ENCODE measurements around the gene PAQR6.
A peak's percentile ranks its signal among the peaks of the same experiment; 100 is the strongest.

The PAQR6 gene

GRCh38 chr1:156247460-156248322 is at the start of gene PAQR6:
Gene PAQR6 (minus strand): TSS chr1:156248056. CDS start chr1:156246731, 1,325 bp downstream.
- DNase-seq (ENCODE audit: low spot score), result no peak

- DNase-seq (ENCODE audit: low spot score), result peak; percentile 72
Measured at GRCh38 chr1:156295391-156295947, 47.6 kb upstream of the PAQR6 start, which contains the start of gene GLMP. Gene GLMP (minus strand): TSS chr1:156295679. CDS start chr1:156295645, 34 bp downstream.

- no peak for DNase-seq (ENCODE audit: low spot score)
Measured at GRCh38 chr1:156293895-156294294, 46.0 kb upstream of the PAQR6 start.

GRCh38 chr1:156293098-156293434 is 45.2 kb upstream of the PAQR6 start:
- no peak for DNase-seq (ENCODE audit: low spot score)

- DNase-seq (ENCODE audit: low spot score), result no peak
Measured at GRCh38 chr1:156291226-156292061, 43.6 kb upstream of the PAQR6 start.

- no peak for DNase-seq (ENCODE audit: low spot score)
Measured at GRCh38 chr1:156289857-156290256, 42.0 kb upstream of the PAQR6 start.

GRCh38 chr1:156286061-156286460 is 38.2 kb upstream of the PAQR6 start:
- DNase-seq (ENCODE audit: low spot score), result no peak

- no peak for DNase-seq (ENCODE audit: low spot score)
Measured at GRCh38 chr1:156285437-156285836, 37.6 kb upstream of the PAQR6 start.

- DNase-seq (ENCODE audit: low spot score), result no peak
Measured at GRCh38 chr1:156284757-156285156, 36.9 kb upstream of the PAQR6 start.

GRCh38 chr1:156284112-156284511 is 36.3 kb upstream of the PAQR6 start, which contains the start of gene TMEM79:
Gene TMEM79 (plus strand): TSS chr1:156284325. CDS start chr1:156285227, 902 bp downstream.
- no peak for DNase-seq (ENCODE audit: low spot score)

- DNase-seq (ENCODE audit: low spot score), result no peak
Measured at GRCh38 chr1:156283521-156283920, 35.7 kb upstream of the PAQR6 start.

GRCh38 chr1:156282479-156283222 is 34.8 kb upstream of the PAQR6 start, which contains the start of gene SMG5:
Gene SMG5 (minus strand): TSS chr1:156282825. CDS start chr1:156282680, 145 bp downstream.
- peak; percentile 98 for DNase-seq (ENCODE audit: low spot score)

GRCh38 chr1:156281693-156282478 is 34.0 kb upstream of the PAQR6 start:
- peak; percentile 70 for DNase-seq (ENCODE audit: low spot score)

GRCh38 chr1:156281281-156281680 is 33.4 kb upstream of the PAQR6 start:
- no peak for DNase-seq (ENCODE audit: low spot score)

- DNase-seq (ENCODE audit: low spot score), result no peak
Measured at GRCh38 chr1:156279837-156280236, 32.0 kb upstream of the PAQR6 start.

GRCh38 chr1:156276966-156277381 is 29.1 kb upstream of the PAQR6 start:
- DNase-seq (ENCODE audit: low spot score), result no peak

GRCh38 chr1:156276532-156276931 is 28.7 kb upstream of the PAQR6 start:
- DNase-seq (ENCODE audit: low spot score), result no peak

- no peak for DNase-seq (ENCODE audit: low spot score)
Measured at GRCh38 chr1:156270314-156270713, 22.5 kb upstream of the PAQR6 start.

GRCh38 chr1:156268336-156268735 is 20.5 kb upstream of the PAQR6 start:
- DNase-seq (ENCODE audit: low spot score), result no peak

GRCh38 chr1:156266051-156266450 is 18.2 kb upstream of the PAQR6 start:
- DNase-seq (ENCODE audit: low spot score), result no peak

GRCh38 chr1:156263288-156263655 is 15.4 kb upstream of the PAQR6 start:
- DNase-seq (ENCODE audit: low spot score), result no peak
